GM12801 (cell line): ENCODE measurements around the gene CADM1.

Experiments used
- CTCF ChIP-seq: IDR thresholded peaks from one replicate; pipeline ENCODE4 v1.5.1; 2011; ENCODE audit warnings: control low read depth; ENCODE audit not compliant: insufficient read length; ENCODE audit errors: extremely low read depth

The CADM1 gene

GRCh38 chr11:115439385-115439784 lies 64.8 kb downstream of the CADM1 start:
- no peak for TF ChIP-seq CTCF

GRCh38 chr11:115437902-115438575 lies 66.2 kb downstream of the CADM1 start:
- no peak for TF ChIP-seq CTCF

- no peak for TF ChIP-seq CTCF
Measured at GRCh38 chr11:115430345-115430744, 73.9 kb downstream of the CADM1 start.

GRCh38 chr11:115428306-115428705 lies 75.9 kb downstream of the CADM1 start:
- no peak for TF ChIP-seq CTCF

- no peak for TF ChIP-seq CTCF
Measured at GRCh38 chr11:115425816-115426215, 78.4 kb downstream of the CADM1 start.

GRCh38 chr11:115425250-115425649 lies 79.0 kb downstream of the CADM1 start:
- TF ChIP-seq CTCF = no peak

- no peak for TF ChIP-seq CTCF
Measured at GRCh38 chr11:115423728-115424459, 80.3 kb downstream of the CADM1 start.
